Trophoblast cell (in vitro differentiated cells and primary cell): ENCODE data around the gene ASB2.

Experiments used
- DNase-seq, 2 donors: peaks; one replicate each; pipeline ENCODE4 v3.0.0-alpha.2; 2016
- H2AFZ ChIP-seq: 2 replicates; pipeline ENCODE4 v1.6.1; 2013; ENCODE audit warnings: low read length, moderate library complexity, mild to moderate bottlenecking; ENCODE audit not compliant: insufficient read depth, poor library complexity
- H2AK5ac ChIP-seq: 2 replicates; pipeline ENCODE4 v1.6.1; 2013; ENCODE audit warnings: mild to moderate bottlenecking, low read length
- H2BK120ac ChIP-seq: 2 replicates; pipeline ENCODE4 v1.6.1; 2013; ENCODE audit warnings: low read length, mild to moderate bottlenecking, moderate library complexity; ENCODE audit not compliant: insufficient read depth, poor library complexity
- H2BK12ac ChIP-seq: 2 replicates; pipeline ENCODE4 v1.6.1; 2013; ENCODE audit warnings: mild to moderate bottlenecking, low read length, moderate library complexity
- H2BK5ac ChIP-seq: 2 replicates; pipeline ENCODE4 v1.6.1; 2013; ENCODE audit warnings: low read length, low read depth, moderate library complexity, mild to moderate bottlenecking; ENCODE audit not compliant: poor library complexity
- H3K14ac ChIP-seq: 2 replicates; pipeline ENCODE4 v1.6.1; 2013; ENCODE audit warnings: mild to moderate bottlenecking, low read length
- H3K18ac ChIP-seq: 2 replicates; pipeline ENCODE4 v1.6.1; 2013; ENCODE audit warnings: mild to moderate bottlenecking, low read length
- H3K23ac ChIP-seq: 2 replicates; pipeline ENCODE4 v1.6.1; 2013; ENCODE audit warnings: low read length
- H3K27ac ChIP-seq: 2 replicates; pipeline ENCODE4 v1.5.1; 2013; ENCODE audit warnings: low read depth, mild to moderate bottlenecking, inconsistent platforms, low read length, moderate library complexity
- H3K27me3 ChIP-seq: 2 replicates; pipeline ENCODE4 v1.6.1; 2013; ENCODE audit warnings: inconsistent platforms, mild to moderate bottlenecking, low read length, moderate library complexity; ENCODE audit not compliant: insufficient read depth
- H3K36me3 ChIP-seq, 2 experiments: 1 replicate in 1 of 2; 2 replicates in 1 of 2; pipeline ENCODE4 v1.6.1; 2013; ENCODE audit warnings: low read length in 2 of 2, mild to moderate bottlenecking in 2 of 2, moderate library complexity in 1 of 2; ENCODE audit not compliant: insufficient read depth in 2 of 2, control insufficient read depth in 1 of 2
- H3K4ac ChIP-seq: 2 replicates; pipeline ENCODE4 v1.6.1; 2013; ENCODE audit warnings: low read depth, mild to moderate bottlenecking, low read length, moderate library complexity
- H3K4me1 ChIP-seq, 2 experiments: 1 replicate in 1 of 2; 2 replicates in 1 of 2; pipeline ENCODE4 v1.6.1; 2013; ENCODE audit warnings: low read length in 2 of 2, mild to moderate bottlenecking in 2 of 2, moderate library complexity in 1 of 2; ENCODE audit not compliant: insufficient read depth in 2 of 2, control insufficient read depth in 1 of 2
- H3K4me2 ChIP-seq: 2 replicates; pipeline ENCODE4 v1.6.1; 2013; ENCODE audit warnings: inconsistent platforms, mild to moderate bottlenecking, low read length, moderate library complexity
- H3K4me3 ChIP-seq: 2 replicates; pipeline ENCODE4 v1.5.1; 2013; ENCODE audit warnings: mild to moderate bottlenecking, low read depth, low read length, inconsistent platforms
- H3K79me1 ChIP-seq: one replicate; pipeline ENCODE4 v1.6.1; 2013; ENCODE audit warnings: low read length
- H3K79me2 ChIP-seq: 2 replicates; pipeline ENCODE4 v1.6.1; 2013; ENCODE audit warnings: low read length, mild to moderate bottlenecking; ENCODE audit not compliant: control insufficient read depth, insufficient read depth, poor library complexity
- H3K9ac ChIP-seq: 2 replicates; pipeline ENCODE4 v1.6.1; 2013; ENCODE audit warnings: mild to moderate bottlenecking, low read length
- H3K9me3 ChIP-seq: 2 replicates; pipeline ENCODE4 v1.6.1; 2013; ENCODE audit warnings: low read depth, mild to moderate bottlenecking, control low read depth, inconsistent platforms, low read length; ENCODE audit not compliant: insufficient read depth
- H4K12ac ChIP-seq: 2 replicates; pipeline ENCODE4 v1.6.1; 2013; ENCODE audit warnings: low read depth, mild to moderate bottlenecking, low read length, moderate library complexity
- H4K8ac ChIP-seq: 2 replicates; pipeline ENCODE4 v1.6.1; 2013; ENCODE audit warnings: low read depth, mild to moderate bottlenecking, low read length, moderate library complexity
- H4K91ac ChIP-seq: one replicate; pipeline ENCODE4 v1.6.1; 2013; ENCODE audit warnings: low read depth, mild to moderate bottlenecking, low read length, moderate library complexity
- WGBS: extraction: QIAGEN DNeasy Blood & Tissue Kit; methylation state at CpG from one replicate; pipeline ENCODE4 v1.1.7; 2013; ENCODE audit warnings: missing lambda C conversion rate; ENCODE audit not compliant: insufficient read length, insufficient coverage; ENCODE audit errors: extremely low coverage; 5-methylcytosine and 5-hydroxymethylcytosine counted together

The ASB2 gene

DNA sequence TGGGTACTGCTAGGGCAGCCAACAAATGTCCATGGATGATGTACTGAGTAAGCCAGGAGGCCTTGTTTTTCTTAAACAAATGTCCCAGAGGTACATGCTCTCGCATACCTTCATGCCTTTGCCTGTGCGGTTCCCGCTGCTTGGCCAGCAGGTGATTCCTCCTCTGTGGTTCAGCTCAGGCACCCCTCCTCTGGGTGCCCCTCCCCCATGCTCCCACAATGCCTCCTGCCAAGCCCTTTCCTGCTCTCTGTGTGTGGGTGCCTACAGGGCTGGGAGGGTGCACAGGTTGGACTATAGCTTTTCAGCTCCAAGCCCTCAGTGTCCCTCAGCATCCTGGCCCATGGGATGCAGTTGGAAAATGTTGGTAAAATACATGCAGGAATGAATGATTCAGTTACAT lies 23.5 kb downstream of the ASB2 start:
- no peak overlapping the region for H3K23ac ChIP-seq
- H4K91ac ChIP-seq, result no peak overlapping the region
- H2BK120ac ChIP-seq, result no peak overlapping the region
- no peak overlapping the region for H4K8ac ChIP-seq
- no peaks in the 10 kb centered on the region for H3K27me3 ChIP-seq
- H3K4me1 ChIP-seq, result peaks cover 0 to 9% of the 10 kb centered on the region in 2 experiments
- no peak overlapping the region for H3K4me2 ChIP-seq
- no peak overlapping the region for H2AFZ ChIP-seq
- no peak overlapping the region for H2BK5ac ChIP-seq
- H3K36me3 ChIP-seq, result no peaks in the 10 kb centered on the region
- no peaks in the 10 kb centered on the region for H3K79me1 ChIP-seq
- no peak overlapping the region for H2BK12ac ChIP-seq
- H3K4ac ChIP-seq, result no peak overlapping the region
- H3K9ac ChIP-seq, result no peak overlapping the region
- H3K79me2 ChIP-seq, result no peaks in the 10 kb centered on the region
- H3K14ac ChIP-seq, result no peak overlapping the region
- no peak overlapping the region for H3K4me3 ChIP-seq
- WGBS, result no CpG with 5 or more reads among the region's 3 CpGs
- H2AK5ac ChIP-seq, result no peak overlapping the region
- no peak overlapping the region for H4K12ac ChIP-seq
- H3K27ac ChIP-seq, result no peak overlapping the region
- no peak for DNase-seq
- no peaks in the 10 kb centered on the region for H3K9me3 ChIP-seq
- H3K18ac ChIP-seq, result no peak overlapping the region

DNA sequence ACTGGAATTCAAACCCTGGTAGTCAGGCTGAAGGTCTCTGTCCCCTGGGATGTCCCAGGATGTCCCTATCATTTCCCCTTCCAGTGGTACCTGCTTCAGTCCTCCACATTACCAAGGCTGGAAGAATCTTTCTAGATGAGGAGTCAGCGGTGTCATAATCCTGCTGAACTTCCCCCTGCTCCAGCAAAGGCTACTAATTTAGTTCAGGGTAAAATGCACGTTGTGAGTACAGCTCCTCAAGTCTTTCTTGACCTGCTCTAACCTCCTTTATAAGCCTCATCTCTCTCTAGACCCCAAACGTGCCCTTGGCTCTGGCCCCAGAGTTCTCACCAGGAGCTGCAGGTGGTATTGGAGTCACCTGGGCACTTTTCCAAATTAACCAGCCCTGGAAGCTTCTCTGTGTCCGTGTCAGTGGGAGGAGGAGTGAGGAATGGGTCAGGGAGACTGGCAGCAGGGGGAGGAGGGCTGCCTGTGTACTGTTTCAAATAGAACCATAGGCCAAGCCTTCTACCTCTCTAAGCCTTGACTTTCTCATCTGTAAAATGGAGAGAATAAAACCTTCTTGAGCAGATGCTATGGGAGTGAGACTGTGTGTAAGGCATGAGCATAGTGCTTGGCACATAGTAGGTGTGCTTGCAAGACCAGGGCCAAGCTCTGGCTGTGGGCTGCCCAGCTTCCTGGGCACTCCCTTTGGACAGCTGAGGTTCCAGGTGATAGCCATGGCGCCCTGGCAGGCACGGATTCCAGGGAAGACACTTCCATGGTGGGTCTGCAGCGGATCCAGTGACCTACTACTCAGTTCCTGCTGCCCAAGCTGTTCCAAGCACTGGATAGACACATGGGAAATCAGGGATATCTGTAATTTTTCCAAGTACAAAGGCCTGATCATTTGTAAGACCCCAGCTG lies 24.5 kb downstream of the ASB2 start:
- no CpG with 5 or more reads among the region's 7 CpGs for WGBS
- no peak overlapping the region for H2AK5ac ChIP-seq

DNA sequence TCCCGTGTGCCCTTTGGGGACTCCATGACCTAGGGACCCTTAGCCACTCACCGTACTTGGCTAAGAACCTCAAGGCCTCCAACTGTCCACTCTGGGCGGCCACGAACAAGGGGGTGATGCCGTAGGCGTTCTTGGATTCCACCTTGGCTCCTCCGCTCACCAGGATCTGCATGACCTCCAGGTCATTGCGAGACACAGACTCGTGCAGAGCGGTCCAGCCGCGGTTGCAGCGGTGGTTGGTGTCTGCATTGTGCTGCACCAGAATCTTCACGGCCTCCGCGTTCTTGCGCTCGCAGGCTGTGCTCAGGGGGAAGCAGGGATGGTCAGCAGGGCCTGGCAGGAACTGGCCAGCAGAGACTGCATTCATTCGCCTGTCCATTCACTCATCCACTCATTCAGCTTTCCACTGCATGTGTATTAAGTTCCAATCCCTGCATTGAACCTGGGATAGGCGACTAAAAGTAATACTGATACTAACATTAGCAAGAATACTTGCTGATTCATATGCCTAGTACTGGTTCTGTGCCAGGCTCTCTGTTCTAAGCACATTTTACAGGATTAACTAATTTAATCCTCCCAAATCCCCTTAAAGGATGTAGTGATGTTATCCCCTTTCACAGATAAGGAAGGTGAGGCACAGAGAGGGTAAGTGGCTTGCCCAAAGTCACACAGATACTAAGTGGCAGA lies 25.3 kb downstream of the ASB2 start:
- H2BK120ac ChIP-seq, result no peak overlapping the region
- DNase-seq, result no peak

More for the DNA sequence above, 24.5 kb downstream of the ASB2 start:
- H3K4me3 ChIP-seq, result no peak overlapping the region
- no peak overlapping the region for H3K27ac ChIP-seq
- H3K79me2 ChIP-seq, result no peaks in the 10 kb centered on the region
- H3K4ac ChIP-seq, result no peak overlapping the region
- no peak overlapping the region for H2BK12ac ChIP-seq
- no peaks in the 10 kb centered on the region for H3K36me3 ChIP-seq
- H3K79me1 ChIP-seq, result no peaks in the 10 kb centered on the region
- no peak overlapping the region for H3K23ac ChIP-seq
- DNase-seq, result no peak
- H3K14ac ChIP-seq, result no peak overlapping the region
- no peak overlapping the region for H2AFZ ChIP-seq
- H4K91ac ChIP-seq, result no peak overlapping the region
- H3K4me1 ChIP-seq, result peaks cover 0 to 14% of the 10 kb centered on the region in 2 experiments
- H2BK5ac ChIP-seq, result no peak overlapping the region
- no peak overlapping the region for H4K12ac ChIP-seq
- no peak overlapping the region for H4K8ac ChIP-seq
- no peak overlapping the region for H3K4me2 ChIP-seq
- no peak overlapping the region for H3K9ac ChIP-seq
- H3K27me3 ChIP-seq, result no peaks in the 10 kb centered on the region
- peaks cover 5% of the 10 kb centered on the region for H3K9me3 ChIP-seq
- H3K18ac ChIP-seq, result no peak overlapping the region
- no peak overlapping the region for H2BK120ac ChIP-seq

DNA sequence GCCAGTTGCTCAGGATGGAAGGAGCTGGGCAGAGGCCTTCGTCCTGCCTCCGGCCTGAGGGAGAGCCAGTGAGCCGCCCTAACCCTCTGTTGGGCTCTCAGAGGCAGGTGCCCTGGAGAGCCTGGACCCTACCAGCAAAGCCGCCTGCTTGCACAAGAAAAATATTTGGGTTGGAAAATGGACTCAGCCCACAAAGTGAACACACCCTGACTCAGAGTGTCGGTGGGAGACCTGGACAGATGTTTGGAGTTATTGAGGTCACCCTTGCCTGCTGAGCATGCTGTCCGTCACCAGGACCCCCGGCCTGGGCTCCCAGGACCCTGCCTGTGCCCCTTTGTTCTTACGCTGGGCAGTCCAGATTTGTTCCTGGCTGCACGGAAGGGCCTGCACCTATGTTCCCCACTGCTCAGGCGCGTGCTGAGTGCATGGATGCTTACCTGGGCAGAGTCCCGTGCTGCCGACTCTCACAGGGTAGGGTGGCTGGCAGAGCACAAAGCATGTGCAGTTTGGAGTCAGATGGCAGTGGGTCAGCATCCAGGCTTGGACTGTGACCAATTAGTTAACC lies 26.8 kb downstream of the ASB2 start:
- DNase-seq, result no peak
- H4K8ac ChIP-seq, result no peak overlapping the region
- no peaks in the 10 kb centered on the region for H3K36me3 ChIP-seq
- no peak overlapping the region for H3K4ac ChIP-seq
- no peak overlapping the region for H3K23ac ChIP-seq
- H2BK12ac ChIP-seq, result no peak overlapping the region
- no peak overlapping the region for H3K9ac ChIP-seq
- no peak overlapping the region for H2BK120ac ChIP-seq
- no peaks in the 10 kb centered on the region for H3K79me2 ChIP-seq
- no peak overlapping the region for H2AK5ac ChIP-seq
- H3K79me1 ChIP-seq, result no peaks in the 10 kb centered on the region
- no peak overlapping the region for H2BK5ac ChIP-seq
- H3K14ac ChIP-seq, result no peak overlapping the region
- H3K9me3 ChIP-seq, result peaks cover 5% of the 10 kb centered on the region
- WGBS, result no CpG with 5 or more reads among the region's 13 CpGs
- H2AFZ ChIP-seq, result no peak overlapping the region
- no peak overlapping the region for H4K12ac ChIP-seq
- no peaks in the 10 kb centered on the region for H3K27me3 ChIP-seq
- H3K4me2 ChIP-seq, result no peak overlapping the region
- no peak overlapping the region for H3K4me3 ChIP-seq
- no peak overlapping the region for H3K27ac ChIP-seq
- H3K18ac ChIP-seq, result no peak overlapping the region
- no peak overlapping the region for H4K91ac ChIP-seq
- peaks cover 4 to 14% of the 10 kb centered on the region in 2 experiments for H3K4me1 ChIP-seq

More for the DNA sequence above, 25.3 kb downstream of the ASB2 start:
- WGBS, result no CpG with 5 or more reads among the region's 20 CpGs
- Histone ChIP-seq H3K23ac (no peak overlapping the region), H4K91ac (no peak overlapping the region), H2AFZ (no peak overlapping the region), H2BK5ac (no peak overlapping the region), H3K18ac (no peak overlapping the region), H3K4me1 (peaks cover 2 to 16% of the 10 kb centered on the region in 2 experiments), H4K12ac (no peak overlapping the region), H3K14ac (no peak overlapping the region), H3K79me1 (no peaks in the 10 kb centered on the region), H3K36me3 (no peaks in the 10 kb centered on the region), H3K79me2 (no peaks in the 10 kb centered on the region), H3K9me3 (peaks cover 5% of the 10 kb centered on the region), H3K27me3 (no peaks in the 10 kb centered on the region), H3K4me2 (no peak overlapping the region), H2BK12ac (no peak overlapping the region), H3K4ac (no peak overlapping the region), H3K4me3 (no peak overlapping the region), H3K27ac (no peak overlapping the region), H3K9ac (no peak overlapping the region), H2AK5ac (no peak overlapping the region), H4K8ac (no peak overlapping the region)
